ENCODE measurements around the gene ADH5. TPM values are rescaled to one million over a fixed set of nuclear protein-coding genes. Genes with fewer than 3 reads are reported as not detected.
A peak's percentile ranks its signal among the peaks of the same experiment; 100 is the strongest.

Gene ADH5
- total and polyA plus RNA-seq, 2 donors from 2014 or later, result 139 to 270 TPM

GRCh38 chr4:99029018-99029735 is 59.4 kb downstream of the ADH5 start:
- Histone ChIP-seq H3K27me3 (ENCODE audit: control insufficient read depth, insufficient read depth, low read length) (no peaks in the 10 kb centered on the region), H3K4me3 (ENCODE audit: low read length in 3 of 3) (no peak overlapping the region), H3K4me1 (ENCODE audit: control insufficient read depth in 2 of 3, insufficient read depth in 2 of 3, low read depth in 1 of 3, low read length in 3 of 3) (peaks cover 0 to 47% (median 2%) of the 10 kb centered on the region in 3 donors), H3K9ac (ENCODE audit: low read length in 3 of 3) (no peak overlapping the region), H3K36me3 (ENCODE audit: control insufficient read depth in 2 of 3, insufficient read depth in 3 of 3, low read length in 3 of 3) (no peaks in the 10 kb centered on the region), H3K9me3 (ENCODE audit: control insufficient read depth in 2 of 3, insufficient read depth in 1 of 3, low read length in 3 of 3) (no peaks in the 10 kb centered on the region), H3K27ac (ENCODE audit: low read depth in 2 of 2, low read length in 2 of 2) (no peak overlapping the region)
- TF ChIP-seq CTCF (IDR thresholded peaks at IDR 0.05; ENCODE audit: borderline replicate concordance, extremely low read depth, insufficient read depth), result no peak
- intact Hi-C loops (cut with DNase I), result no loop called here
- DNase-seq (no peak), FAIRE-seq (peak; percentile 8)

- Histone ChIP-seq H3K27ac (ENCODE audit: low read depth in 2 of 2, low read length in 2 of 2) (no peak overlapping the region), H3K9me3 (ENCODE audit: control insufficient read depth in 2 of 3, insufficient read depth in 1 of 3, low read length in 3 of 3) (no peaks in the 10 kb centered on the region), H3K4me1 (ENCODE audit: control insufficient read depth in 2 of 3, insufficient read depth in 2 of 3, low read depth in 1 of 3, low read length in 3 of 3) (peaks cover 0 to 47% (median 5%) of the 10 kb centered on the region in 3 donors), H3K9ac (ENCODE audit: low read length in 3 of 3) (no peak overlapping the region), H3K27me3 (ENCODE audit: control insufficient read depth, insufficient read depth, low read length) (no peaks in the 10 kb centered on the region), H3K36me3 (ENCODE audit: control insufficient read depth in 2 of 3, insufficient read depth in 3 of 3, low read length in 3 of 3) (no peaks in the 10 kb centered on the region), H3K4me3 (ENCODE audit: low read length in 3 of 3) (no peak overlapping the region)
- intact Hi-C loops (cut with DNase I), result no loop called here
- peak in 2 of 5 donors; percentile 9 to 10 for DNase-seq
- no peak for TF ChIP-seq CTCF (IDR thresholded peaks at IDR 0.05; ENCODE audit: borderline replicate concordance, extremely low read depth, insufficient read depth)
- peak; percentile 70 for FAIRE-seq
Measured at GRCh38 chr4:99028187-99028586, 60.4 kb downstream of the ADH5 start.

- FAIRE-seq (no peak), DNase-seq (no peak)
- H3K4me1 ChIP-seq (ENCODE audit: control insufficient read depth in 2 of 3, insufficient read depth in 2 of 3, low read depth in 1 of 3, low read length in 3 of 3), result peaks cover 0 to 47% (median 5%) of the 10 kb centered on the region in 3 donors
Measured at GRCh38 chr4:99027304-99027703, 61.3 kb downstream of the ADH5 start.

More at GRCh38 chr4:99027304-99027703, 61.3 kb downstream of the ADH5 start:
- Histone ChIP-seq H3K27ac (ENCODE audit: low read depth in 2 of 2, low read length in 2 of 2) (no peak overlapping the region), H3K9me3 (ENCODE audit: control insufficient read depth in 2 of 3, insufficient read depth in 1 of 3, low read length in 3 of 3) (no peaks in the 10 kb centered on the region), H3K27me3 (ENCODE audit: control insufficient read depth, insufficient read depth, low read length) (no peaks in the 10 kb centered on the region), H3K36me3 (ENCODE audit: control insufficient read depth in 2 of 3, insufficient read depth in 3 of 3, low read length in 3 of 3) (no peaks in the 10 kb centered on the region), H3K9ac (ENCODE audit: low read length in 3 of 3) (no peak overlapping the region), H3K4me3 (ENCODE audit: low read length in 3 of 3) (no peak overlapping the region)
- TF ChIP-seq CTCF (IDR thresholded peaks at IDR 0.05; ENCODE audit: borderline replicate concordance, extremely low read depth, insufficient read depth), result no peak
- intact Hi-C loops (cut with DNase I), result no loop called here

Data from kidney (tissue), 14 donors.